Neuronal stem cell (in vitro differentiated cells): ENCODE measurements around the gene ADGRV1.
"Not testable (repeated sequence)": the region's sequence is repeated elsewhere in the genome, so short reads cannot be mapped to it uniquely, and the experiment has no call there.

Experiments
- DNase-seq: peaks from one replicate; pipeline ENCODE4 v3.0.0-alpha.2; 2013; ENCODE audit warnings: low spot score
- H2AFZ ChIP-seq: one replicate; pipeline ENCODE4 v1.6.1; 2013; ENCODE audit warnings: mild to moderate bottlenecking, low read length, inconsistent platforms
- H2AK5ac ChIP-seq: 2 replicates; pipeline ENCODE4 v1.6.1; 2013; ENCODE audit warnings: low read depth, mild to moderate bottlenecking, inconsistent platforms, low read length, moderate library complexity, mixed read lengths
- H2BK120ac ChIP-seq: 2 replicates; pipeline ENCODE4 v1.6.1; 2013; ENCODE audit warnings: low read depth, mild to moderate bottlenecking, inconsistent platforms, low read length, moderate library complexity, mixed read lengths
- H2BK12ac ChIP-seq: one replicate; pipeline ENCODE4 v1.6.1; 2013; ENCODE audit warnings: low read length, inconsistent platforms
- H2BK15ac ChIP-seq: 2 replicates; pipeline ENCODE4 v1.6.1; 2013; ENCODE audit warnings: mild to moderate bottlenecking, low read length, inconsistent platforms, mixed read lengths
- H2BK5ac ChIP-seq: one replicate; pipeline ENCODE4 v1.6.1; 2013; ENCODE audit warnings: inconsistent platforms, mild to moderate bottlenecking, low read length, moderate library complexity
- H3K14ac ChIP-seq: one replicate; pipeline ENCODE4 v1.6.1; 2013; ENCODE audit warnings: low read length, inconsistent platforms
- H3K18ac ChIP-seq: 2 replicates; pipeline ENCODE4 v1.6.1; 2013; ENCODE audit warnings: low read length, inconsistent platforms
- H3K23ac ChIP-seq: 2 replicates; pipeline ENCODE4 v1.6.1; 2013; ENCODE audit warnings: low read depth, mild to moderate bottlenecking, mixed read lengths, low read length, inconsistent platforms; ENCODE audit not compliant: poor library complexity
- H3K27ac ChIP-seq: replicated peaks from 3 replicates; pipeline ENCODE4 v1.5.1; 2013; ENCODE audit warnings: low read length, inconsistent platforms
- H3K27me3 ChIP-seq, 3 experiments: 2 replicates each; pipeline ENCODE4 v1.6.1; 2013; ENCODE audit warnings: low read length in 3 of 3, mild to moderate bottlenecking in 2 of 3, inconsistent platforms in 1 of 3, low read depth in 1 of 3, mixed read lengths in 1 of 3, moderate library complexity in 1 of 3; ENCODE audit not compliant: control insufficient read depth in 3 of 3, insufficient read depth in 3 of 3
- H3K36me3 ChIP-seq, 2 donors: replicated peaks in 1 of 2; 2 replicates each; pipeline ENCODE4 v1.6.1; 2013; ENCODE audit warnings: low read length in 2 of 2; ENCODE audit not compliant: control insufficient read depth in 2 of 2, insufficient read depth in 2 of 2
- H3K4ac ChIP-seq: 2 replicates; pipeline ENCODE4 v1.6.1; 2013; ENCODE audit warnings: inconsistent platforms, mild to moderate bottlenecking, low read length, moderate library complexity
- H3K4me1 ChIP-seq, 2 donors: 1 replicate in 1 of 2; 2 replicates in 1 of 2; pipeline ENCODE4 v1.6.1; 2013; ENCODE audit warnings: low read length in 2 of 2, low read depth in 1 of 2; ENCODE audit not compliant: control insufficient read depth in 2 of 2, insufficient read depth in 1 of 2
- H3K4me2 ChIP-seq: one replicate; pipeline ENCODE4 v1.6.1; 2013; ENCODE audit warnings: mild to moderate bottlenecking, low read length, inconsistent platforms; ENCODE audit not compliant: insufficient read depth, poor library complexity, severe bottlenecking
- H3K4me3 ChIP-seq, 2 donors: 2 replicates each; pipeline ENCODE4 v1.5.1; 2013; ENCODE audit warnings: low read length in 2 of 2, mild to moderate bottlenecking in 2 of 2, inconsistent platforms in 1 of 2, moderate library complexity in 1 of 2
- H3K79me1 ChIP-seq: one replicate; pipeline ENCODE4 v1.6.1; 2013; ENCODE audit warnings: low read depth, mild to moderate bottlenecking, inconsistent platforms, low read length, moderate library complexity
- H3K9ac ChIP-seq: one replicate; pipeline ENCODE4 v1.6.1; 2013; ENCODE audit warnings: mild to moderate bottlenecking, low read depth, low read length, inconsistent platforms; ENCODE audit not compliant: poor library complexity
- H3K9me3 ChIP-seq, 2 donors: replicated peaks in 1 of 2; 2 replicates each; pipeline versions ENCODE3 to v1.6.1; 2013; ENCODE audit warnings: low read length in 2 of 2, mild to moderate bottlenecking in 2 of 2, inconsistent platforms in 1 of 2, low read depth in 1 of 2, mixed read lengths in 1 of 2, moderate library complexity in 1 of 2; ENCODE audit not compliant: control insufficient read depth in 2 of 2, insufficient read depth in 1 of 2
- H4K8ac ChIP-seq: one replicate; pipeline ENCODE4 v1.6.1; 2013; ENCODE audit warnings: low read depth, mild to moderate bottlenecking, inconsistent platforms, low read length, moderate library complexity
- H4K91ac ChIP-seq: one replicate; pipeline ENCODE4 v1.6.1; 2013; ENCODE audit warnings: low read length, low read depth, mild to moderate bottlenecking, inconsistent platforms; ENCODE audit not compliant: poor library complexity
- WGBS, 2 donors: extraction: QIAGEN DNeasy Blood & Tissue Kit; methylation state at CpG; one replicate each; pipeline ENCODE4 v1.1.7; 2013; ENCODE audit warnings: missing lambda C conversion rate in 2 of 2, mixed read lengths in 1 of 2; ENCODE audit not compliant: insufficient read length in 2 of 2, insufficient replicate concordance in 1 of 2; ENCODE audit errors: extremely low coverage in 2 of 2; 5-methylcytosine and 5-hydroxymethylcytosine counted together

The ADGRV1 gene

DNA sequence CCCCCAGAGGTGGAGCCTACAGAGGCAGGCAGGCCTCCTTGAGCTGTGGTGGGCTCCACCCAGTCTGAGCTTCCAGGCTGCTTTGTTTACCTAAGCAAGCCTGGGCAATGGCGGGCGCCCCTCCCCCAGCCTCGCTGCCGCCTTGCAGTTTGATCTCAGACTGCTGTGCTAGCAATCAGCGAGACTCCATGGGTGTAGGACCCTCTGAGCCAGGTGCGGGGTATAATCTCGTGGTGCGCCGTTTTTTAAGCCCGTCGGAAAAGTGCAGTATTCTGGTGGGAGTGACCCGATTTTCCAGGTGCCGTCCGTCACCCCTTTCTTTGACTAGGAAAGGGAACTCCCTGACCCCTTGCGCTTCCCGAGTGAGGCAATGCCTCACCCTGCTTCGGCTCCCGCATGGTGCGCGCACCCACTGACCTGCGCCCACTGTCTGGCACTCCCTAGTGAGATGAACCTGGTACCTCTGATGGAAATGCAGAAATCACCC lies 109.5 kb downstream of the ADGRV1 start:
- DNase-seq, H3K27ac ChIP-seq, H2BK120ac ChIP-seq, H2BK15ac ChIP-seq, H3K79me1 ChIP-seq, H4K8ac ChIP-seq, H3K4ac ChIP-seq, H3K4me2 ChIP-seq, H4K91ac ChIP-seq, H3K4me1 ChIP-seq, H2AFZ ChIP-seq, H3K23ac ChIP-seq, H2AK5ac ChIP-seq, H3K27me3 ChIP-seq, H3K18ac ChIP-seq, H3K14ac ChIP-seq, H3K9ac ChIP-seq, H2BK5ac ChIP-seq, H3K9me3 ChIP-seq, H3K4me3 ChIP-seq, H3K36me3 ChIP-seq, H2BK12ac ChIP-seq: not testable (repeated sequence)
- no CpG with 5 or more reads among the region's 21 CpGs for WGBS, 2 donors

DNA sequence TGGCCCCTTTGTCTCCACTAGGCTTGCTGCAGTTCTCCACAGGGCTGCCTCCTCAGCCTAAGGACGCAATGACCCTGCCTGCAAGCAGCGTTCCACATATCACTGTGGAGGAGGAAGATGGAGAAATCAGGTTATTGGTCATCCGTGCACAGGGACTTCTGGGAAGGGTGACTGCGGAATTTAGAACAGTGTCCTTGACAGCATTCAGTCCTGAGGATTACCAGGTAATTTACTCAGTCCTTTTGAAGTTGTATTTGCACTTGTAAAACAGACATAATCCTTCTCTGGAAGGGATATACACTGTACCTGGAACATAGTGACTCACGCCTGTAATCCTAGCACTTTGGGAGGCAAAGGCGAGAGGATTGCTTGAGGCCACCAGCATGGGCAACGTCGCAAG lies 116.6 kb downstream of the ADGRV1 start:
- no peak for DNase-seq
- peaks cover 0 to 59% of the 10 kb centered on the region in 2 donors for H3K36me3 ChIP-seq

DNA sequence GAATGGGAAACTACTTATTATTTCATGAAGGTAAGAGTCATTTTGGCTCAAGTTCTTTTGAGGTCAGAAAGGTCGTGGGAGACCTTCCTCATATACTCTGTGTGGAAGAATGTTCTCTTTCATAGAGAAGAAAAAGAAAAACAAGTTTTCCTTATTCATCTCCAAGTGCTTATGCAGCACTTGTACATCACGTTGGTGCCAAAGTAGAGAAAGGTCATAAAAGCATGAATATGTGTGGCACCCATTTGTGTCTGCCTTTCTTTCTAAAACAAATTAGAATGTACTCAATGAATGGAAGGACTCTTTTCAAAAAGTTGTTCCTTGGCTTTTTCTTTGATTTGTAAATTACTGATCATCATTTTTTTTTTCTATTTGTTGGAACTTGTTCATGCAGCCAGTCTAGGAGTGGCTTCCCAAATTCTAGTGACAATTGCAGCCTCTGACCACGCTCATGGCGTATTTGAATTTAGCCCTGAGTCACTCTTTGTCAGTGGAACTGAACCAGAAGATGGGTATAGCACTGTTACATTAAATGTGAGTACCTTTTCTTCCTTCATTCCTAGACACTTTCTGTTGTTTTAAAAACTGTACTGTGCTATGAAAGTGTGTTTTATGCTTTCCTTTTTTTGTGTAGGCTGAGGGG lies 122.4 kb downstream of the ADGRV1 start:
- WGBS, 2 donors = no CpG with 5 or more reads among the region's 4 CpGs

More for the DNA sequence above, 116.6 kb downstream of the ADGRV1 start:
- Histone ChIP-seq H3K4ac (no peak overlapping the region), H3K79me1 (no peaks in the 10 kb centered on the region), H4K8ac (no peak overlapping the region), H2BK15ac (no peak overlapping the region), H3K27ac (no peak overlapping the region), H2BK12ac (no peak overlapping the region), H3K9me3 (peaks cover 0 to 8% of the 10 kb centered on the region in 2 donors), H2AK5ac (no peak overlapping the region), H3K4me1 (peaks cover 2% of the 10 kb centered on the region in 2 donors), H2AFZ (no peak overlapping the region), H3K4me2 (no peak overlapping the region), H3K4me3 (no peak overlapping the region), H3K14ac (no peak overlapping the region), H2BK5ac (no peak overlapping the region), H3K18ac (no peak overlapping the region), H3K27me3 (no peaks in the 10 kb centered on the region), H2BK120ac (no peak overlapping the region), H3K23ac (no peak overlapping the region), H3K9ac (no peak overlapping the region), H4K91ac (no peak overlapping the region)
- no CpG with 5 or more reads among the region's 8 CpGs for WGBS, 2 donors

DNA sequence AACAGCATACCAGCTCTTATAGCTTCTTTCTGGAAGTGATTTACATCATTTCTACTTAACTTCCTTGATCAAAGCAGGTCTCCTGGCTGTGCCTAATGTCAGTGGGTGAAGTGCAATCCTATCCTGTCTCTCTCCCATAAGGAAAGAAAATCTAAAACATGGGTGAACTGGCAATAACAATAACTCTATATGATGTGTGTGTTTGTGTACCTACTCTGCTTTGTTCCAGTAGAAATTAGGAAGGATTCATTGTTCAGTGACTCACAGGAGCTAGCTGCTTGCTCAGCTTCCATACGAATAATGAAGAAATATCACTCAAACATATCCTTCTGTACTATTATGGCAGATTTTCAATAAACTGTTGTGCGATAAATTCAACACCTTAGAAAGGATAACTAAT lies 123.7 kb downstream of the ADGRV1 start:
- no peak overlapping the region for H3K9ac ChIP-seq
- no peak overlapping the region for H3K27ac ChIP-seq
- H2AK5ac ChIP-seq = no peak overlapping the region
- no peak overlapping the region for H2BK12ac ChIP-seq
- H4K91ac ChIP-seq = no peak overlapping the region
- no peak overlapping the region for H2BK120ac ChIP-seq
- no CpG with 5 or more reads among the region's 2 CpGs for WGBS, 2 donors
- H3K27me3 ChIP-seq = no peaks in the 10 kb centered on the region
- no peaks in the 10 kb centered on the region for H3K79me1 ChIP-seq
- no peak overlapping the region for H3K18ac ChIP-seq
- H3K36me3 ChIP-seq = peaks cover 2 to 56% of the 10 kb centered on the region in 2 donors
- H3K14ac ChIP-seq = no peak overlapping the region
- H3K4me3 ChIP-seq = no peak overlapping the region
- no peak overlapping the region for H2BK15ac ChIP-seq
- peaks cover 0 to 2% of the 10 kb centered on the region in 2 donors for H3K4me1 ChIP-seq
- no peak overlapping the region for H2BK5ac ChIP-seq
- H3K4me2 ChIP-seq = no peak overlapping the region
- H2AFZ ChIP-seq = no peak overlapping the region
- H3K4ac ChIP-seq = no peak overlapping the region
- DNase-seq = no peak
- peaks cover 0 to 12% of the 10 kb centered on the region in 2 donors for H3K9me3 ChIP-seq
- no peak overlapping the region for H4K8ac ChIP-seq
- no peak overlapping the region for H3K23ac ChIP-seq

More for the DNA sequence above, 122.4 kb downstream of the ADGRV1 start:
- Histone ChIP-seq H3K27me3 (no peaks in the 10 kb centered on the region), H3K18ac (no peak overlapping the region), H3K79me1 (no peaks in the 10 kb centered on the region), H2AFZ (no peak overlapping the region), H3K4me3 (no peak overlapping the region), H3K4ac (no peak overlapping the region), H3K4me1 (peaks cover 0 to 2% of the 10 kb centered on the region in 2 donors), H3K9ac (no peak overlapping the region), H3K9me3 (peaks cover 0 to 12% of the 10 kb centered on the region in 2 donors), H3K36me3 (peaks cover 2 to 68% of the 10 kb centered on the region in 2 donors), H3K14ac (no peak overlapping the region), H2BK5ac (no peak overlapping the region), H4K8ac (no peak overlapping the region), H3K4me2 (no peak overlapping the region), H4K91ac (no peak overlapping the region), H3K27ac (no peak overlapping the region), H2AK5ac (no peak overlapping the region), H3K23ac (no peak overlapping the region), H2BK12ac (no peak overlapping the region), H2BK120ac (no peak overlapping the region), H2BK15ac (no peak overlapping the region)
- DNase-seq = no peak
